HG03378 (cell line): Measurements from ENCODE around the gene MED12L.

Experiments
- ATAC-seq: cut with Tn5 transposase; IDR thresholded peaks from one replicate; pipeline ENCODE4 v1.9.1; 2021; ENCODE audit warnings: mild to moderate bottlenecking, moderate library complexity; ENCODE audit not compliant: unreplicated experiment

MED12L gene

DNA sequence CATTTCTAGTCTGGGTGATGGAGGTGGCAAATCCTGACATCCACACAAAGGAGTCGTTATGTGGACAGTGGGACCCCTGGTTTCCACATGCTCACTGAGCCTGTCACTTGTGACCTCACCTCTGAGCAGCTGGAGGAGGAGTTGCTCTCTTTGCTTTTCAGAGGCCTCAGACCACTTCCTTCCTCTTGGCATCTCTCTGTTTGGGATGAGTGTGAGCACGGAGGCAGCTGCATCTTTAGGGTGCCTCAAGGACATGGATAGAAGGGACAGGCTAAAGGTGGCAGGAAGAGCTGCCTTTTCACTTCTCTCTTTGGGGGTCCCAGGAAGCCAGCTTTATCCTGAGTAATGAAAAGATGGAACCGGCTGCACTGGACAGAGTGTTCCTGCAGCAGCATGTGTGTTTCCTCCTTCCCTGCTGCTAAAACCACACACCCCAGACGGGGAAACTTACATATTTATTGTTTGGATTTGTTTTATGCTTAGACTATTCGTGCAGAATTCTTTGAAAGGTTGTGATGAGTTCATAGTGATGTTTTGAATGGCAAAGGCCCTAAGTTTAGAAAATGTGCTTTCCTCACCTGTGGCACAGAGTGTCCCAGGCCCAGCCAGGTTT is 85.8 kb downstream of the MED12L start:
- ATAC-seq: peak; percentile 59

DNA sequence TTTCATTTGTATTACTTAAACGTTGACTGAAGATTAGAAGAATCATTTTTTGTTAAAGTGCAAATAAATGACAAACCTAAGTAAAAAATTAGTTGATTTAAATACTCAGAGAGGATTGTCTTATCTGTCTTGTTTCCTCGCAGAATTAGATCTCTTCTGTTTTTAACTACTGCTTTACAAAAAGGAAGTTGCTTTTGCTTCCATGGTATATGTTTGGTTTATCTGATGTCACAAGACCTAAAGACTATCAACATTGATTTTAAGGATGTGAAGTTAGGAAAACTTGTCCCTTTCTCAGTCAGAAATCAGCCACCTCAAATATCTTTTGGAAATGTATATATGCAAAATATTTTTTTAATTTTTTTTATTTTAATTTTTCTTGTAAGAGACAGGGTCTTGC is 88.9 kb downstream of the MED12L start:
- ATAC-seq: no peak

DNA sequence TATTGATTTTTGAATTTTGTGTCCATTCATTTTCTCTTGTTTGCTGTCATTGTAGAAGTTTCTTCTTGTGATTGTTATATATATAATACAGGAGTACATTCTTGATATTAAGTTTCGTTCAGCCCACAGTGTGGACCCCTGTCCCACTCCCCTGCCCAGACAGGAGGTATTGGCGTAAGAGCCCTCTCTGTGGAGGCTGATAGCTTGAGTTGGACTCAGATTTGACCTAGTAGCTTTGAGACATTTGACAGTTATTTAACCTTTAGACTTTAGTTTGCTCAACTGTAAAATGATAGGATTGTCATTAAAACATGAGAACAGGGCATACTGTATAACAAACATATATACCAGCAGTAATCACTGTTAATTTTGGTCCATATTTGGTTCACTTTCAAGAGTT is 90.5 kb downstream of the MED12L start:
- no peak for ATAC-seq

DNA sequence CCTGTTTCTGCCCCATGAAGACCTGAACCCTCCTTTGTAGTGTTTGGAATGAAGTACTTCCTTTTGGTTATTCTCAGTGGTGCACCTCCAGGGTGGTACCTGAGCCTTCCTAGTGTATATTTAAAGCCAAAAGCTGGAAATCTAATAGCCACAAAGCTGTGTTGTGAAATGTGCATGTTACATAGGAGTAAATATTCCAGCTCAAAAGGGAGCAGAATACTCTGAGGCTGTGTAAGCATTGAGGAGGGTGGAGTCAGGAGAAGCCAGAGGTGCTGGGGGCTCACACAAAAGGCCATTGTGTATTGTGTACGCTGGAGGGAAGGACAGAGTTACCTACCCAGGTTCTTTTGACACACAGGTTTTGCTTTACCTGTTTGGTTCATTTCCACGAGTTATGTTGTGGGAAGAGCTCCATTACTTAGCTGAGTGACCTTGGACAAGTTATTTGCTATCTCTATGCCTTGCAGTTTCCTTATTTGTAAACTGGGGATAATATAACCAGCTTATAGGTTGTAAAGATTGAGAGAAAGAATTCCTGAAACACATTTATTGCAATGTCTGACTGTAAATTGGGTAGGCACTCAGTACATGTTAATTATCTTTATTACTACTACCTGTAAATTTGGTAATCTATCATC is 92.9 kb downstream of the MED12L start:
- no peak for ATAC-seq

DNA sequence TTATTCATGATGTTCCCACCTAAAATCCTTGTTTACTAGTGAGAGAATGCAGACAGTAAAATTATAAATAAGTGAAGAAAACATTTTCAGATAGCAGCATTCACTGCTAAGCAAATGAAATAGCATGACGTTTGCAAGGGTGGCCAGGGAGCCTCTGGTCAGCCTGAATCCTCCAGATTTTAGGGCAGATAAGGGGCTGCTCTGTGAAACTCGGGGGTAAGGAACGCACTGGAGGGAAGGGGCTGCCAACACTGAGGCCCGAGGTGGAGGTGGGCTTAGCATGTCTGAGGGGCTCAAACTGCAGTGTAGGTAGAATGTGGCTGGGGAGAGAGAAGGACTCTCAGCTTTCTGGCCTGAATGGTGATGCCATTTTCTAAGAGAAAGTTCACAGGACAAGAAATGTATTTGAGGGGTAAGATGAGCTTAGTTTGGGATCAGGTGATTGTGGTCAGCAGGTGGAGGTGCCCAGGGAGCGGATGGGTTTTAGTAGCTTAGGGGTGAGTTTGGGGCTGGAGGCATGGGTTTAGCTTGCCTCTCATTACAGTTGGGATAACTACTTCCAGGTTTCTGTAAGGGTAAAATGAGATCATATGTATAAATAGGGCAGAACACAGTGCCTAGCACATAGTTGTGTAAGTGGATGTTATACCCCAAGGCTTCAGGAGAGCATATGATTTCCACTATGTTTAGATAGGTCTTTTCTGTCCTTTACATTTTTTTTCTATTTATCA is 97.0 kb downstream of the MED12L start:
- ATAC-seq: no peak

GRCh38 chr3:151183265-151183671 is 97.8 kb downstream of the MED12L start:
- no peak for ATAC-seq

DNA sequence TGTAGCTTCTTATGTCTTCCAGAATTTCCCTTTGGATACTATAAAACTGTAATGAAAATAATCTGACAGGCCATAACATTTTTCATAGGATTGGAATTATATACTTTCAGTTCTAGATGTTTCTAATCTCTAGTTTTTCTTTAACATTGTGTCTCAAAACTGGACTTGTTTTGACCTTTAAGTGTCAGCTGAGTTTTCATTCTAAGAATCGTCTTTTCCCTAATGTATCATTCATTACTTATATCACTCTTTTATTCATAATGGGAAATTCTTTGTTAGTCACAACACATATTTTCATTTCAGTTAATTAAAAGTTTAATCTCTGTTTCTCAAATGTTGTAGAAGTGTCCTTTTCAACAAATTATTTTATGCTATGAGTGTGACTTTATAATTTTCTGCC is 105.6 kb downstream of the MED12L start:
- ATAC-seq: no peak

GRCh38 chr3:151192545-151192944 is 107.1 kb downstream of the MED12L start:
- ATAC-seq: no peak

DNA sequence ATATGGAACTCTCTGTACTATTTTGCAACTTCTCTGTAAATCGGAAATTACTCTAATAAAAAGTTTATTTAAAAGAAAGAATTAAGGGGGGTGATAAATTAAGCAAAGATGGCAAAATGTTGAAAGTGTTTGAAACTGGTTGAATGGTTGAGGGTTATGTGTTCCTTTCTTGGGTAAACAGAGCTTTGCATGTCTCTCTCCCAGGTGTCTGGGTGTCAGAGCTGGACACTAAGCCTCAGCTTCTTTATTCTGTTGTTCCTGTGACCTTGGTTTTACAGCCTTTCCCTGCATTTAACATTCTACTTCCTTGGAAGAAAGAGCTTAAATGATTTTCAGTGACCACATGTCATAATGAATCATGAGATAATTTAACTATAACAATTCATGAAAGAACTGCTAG is 110.4 kb downstream of the MED12L start:
- no peak for ATAC-seq

DNA sequence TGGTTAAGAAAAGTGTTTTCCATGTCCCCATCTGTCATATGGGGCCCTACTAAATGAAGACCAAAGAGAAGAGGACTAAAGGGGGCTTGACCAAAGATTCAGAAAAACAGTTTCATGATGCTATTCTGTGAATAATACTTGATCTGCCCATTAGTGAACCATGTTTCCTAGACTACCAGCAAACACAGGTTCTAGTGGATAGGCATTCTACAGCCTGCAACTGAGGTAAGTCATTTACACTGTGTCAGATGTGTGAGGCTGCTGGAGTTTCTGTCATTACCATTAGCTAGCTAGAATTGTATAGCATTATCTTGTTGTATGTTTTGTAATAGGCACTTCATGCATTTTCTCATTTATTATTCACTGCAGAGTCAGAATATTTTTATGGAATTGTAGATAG is 111.0 kb downstream of the MED12L start:
- ATAC-seq: no peak

GRCh38 chr3:151197228-151197627 is 111.8 kb downstream of the MED12L start:
- ATAC-seq: no peak

- ATAC-seq: no peak
Observed at GRCh38 chr3:151197981-151198767, 112.7 kb downstream of the MED12L start.

DNA sequence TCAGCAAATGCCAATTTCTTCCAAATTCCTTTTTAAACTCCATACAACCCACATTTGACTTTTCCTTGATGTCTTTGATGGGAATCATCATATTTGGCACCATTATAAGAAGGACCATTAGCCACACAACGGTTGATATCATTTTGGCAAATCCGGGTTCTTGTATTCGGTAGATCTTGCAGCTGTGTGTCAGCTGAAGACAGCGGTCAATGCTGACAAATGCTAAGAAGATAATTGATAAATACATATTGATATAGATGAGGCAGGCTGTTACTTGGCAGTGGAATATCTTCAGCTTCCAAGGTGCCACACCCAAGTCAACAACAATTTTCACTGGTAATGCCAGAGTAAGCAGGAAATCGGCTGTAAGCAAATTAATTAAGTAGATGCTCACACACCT is 113.4 kb downstream of the MED12L start:
- ATAC-seq: no peak

GRCh38 chr3:151199554-151200438 is 114.3 kb downstream of the MED12L start:
- no peak for ATAC-seq

- ATAC-seq: no peak
Observed at GRCh38 chr3:151200586-151200985, 115.1 kb downstream of the MED12L start.

GRCh38 chr3:151201051-151201730 is 115.7 kb downstream of the MED12L start:
- ATAC-seq: no peak

DNA sequence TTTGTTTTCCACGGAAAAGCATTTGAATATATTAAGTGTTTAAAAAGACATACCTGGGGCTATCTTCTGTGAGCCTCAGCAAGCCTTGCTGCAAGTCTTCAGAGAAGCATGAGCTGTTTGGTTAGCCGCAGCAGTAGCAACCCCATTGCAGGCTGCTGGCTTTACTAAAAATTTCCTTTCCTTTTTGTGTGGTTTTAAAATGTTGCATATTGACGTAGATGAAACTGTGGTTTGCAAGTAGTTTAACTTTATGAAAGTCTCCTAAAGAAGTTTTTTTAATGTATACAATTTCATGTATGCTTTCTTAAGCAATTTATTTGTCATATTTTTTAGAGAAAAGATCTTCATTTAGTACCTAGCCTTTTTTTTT is 117.6 kb downstream of the MED12L start, which contains the start of gene GPR171:
Gene GPR171, minus strand, starts transcription at position 166 of the 370 bp plus-strand sequence. CDS start 3,830 bp downstream, outside the sequence.
- peak; percentile 92 for ATAC-seq

- no peak for ATAC-seq
Observed at GRCh38 chr3:151204530-151205402, 119.3 kb downstream of the MED12L start.

DNA sequence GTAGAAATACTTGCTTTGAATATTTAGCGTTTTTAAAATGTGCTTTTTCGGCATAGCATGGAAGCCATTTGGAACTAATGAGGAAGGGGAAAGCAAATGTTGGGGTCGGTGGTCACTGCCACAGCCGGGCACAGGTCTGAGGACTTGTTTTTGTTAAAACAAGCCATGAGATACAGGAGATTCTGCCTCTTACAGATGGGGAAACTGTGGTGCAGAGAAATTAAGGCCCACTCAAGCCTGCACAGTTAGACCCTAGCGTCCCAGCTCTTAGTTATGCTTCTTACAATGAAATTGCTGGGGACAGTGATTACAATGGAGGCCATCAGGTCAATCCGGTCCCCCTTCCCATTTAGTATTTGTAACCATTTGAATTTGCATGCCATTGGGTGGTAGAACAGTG is 120.0 kb downstream of the MED12L start:
- ATAC-seq: no peak
